ENCODE measurements around the gene COL12A1. TPM values are rescaled to one million over a fixed set of nuclear protein-coding genes. Genes with fewer than 3 reads are reported as not detected.

The COL12A1 gene
- total and polyA plus RNA-seq, 2 donors (not counting 1 experiment from before 2014, with no cell fraction given), result not detected

DNA sequence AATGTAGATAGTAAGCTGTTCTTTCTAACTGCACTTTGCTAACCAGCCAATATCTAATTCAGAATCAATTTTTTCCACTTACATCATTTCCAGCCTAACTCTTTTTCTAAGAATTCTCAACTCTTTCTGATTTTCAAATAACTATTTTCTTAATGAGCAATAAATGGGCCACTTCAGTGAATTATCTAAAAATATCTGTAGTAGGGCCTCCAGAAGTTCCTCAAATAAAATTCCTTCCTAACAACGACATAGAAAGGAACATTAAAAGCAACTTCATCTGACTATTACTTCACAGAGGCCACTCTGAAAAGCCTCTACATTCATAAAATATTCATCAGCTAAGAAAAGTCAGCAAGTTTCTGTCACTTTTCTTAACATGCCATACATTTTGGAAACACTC is 4.8 kb downstream of the COL12A1 start:
- DNase-seq (no peak), ATAC-seq (ENCODE audit: low read depth) (no peak)
- Histone ChIP-seq H3K79me2 (ENCODE audit: control insufficient read depth, insufficient read depth, low read length) (no peaks in the 10 kb centered on the region), H2AFZ (ENCODE audit: insufficient read depth, low read depth, low read length, poor library complexity, severe bottlenecking) (no peak overlapping the region), H3K27ac (ENCODE audit: low read length in 2 of 2) (no peak overlapping the region), H3K4me2 (replicated peaks; ENCODE audit: low read depth, low read length, poor library complexity, severe bottlenecking) (no peak overlapping the region), H3K27me3 (replicated peaks in 1 of 4; ENCODE audit: control extremely low read depth in 1 of 4, control insufficient read depth in 3 of 4, insufficient read depth in 4 of 4, low read length in 3 of 4) (peaks cover 0 to 48% (median 38%) of the 10 kb centered on the region in 4 experiments), H3K36me3 (replicated peaks in 1 of 2; ENCODE audit: control extremely low read depth in 1 of 2, control insufficient read depth in 1 of 2, extremely low read depth in 1 of 2, insufficient read depth in 2 of 2, low read length in 1 of 2) (no peaks in the 10 kb centered on the region), H3K4me3 (ENCODE audit: control extremely low read depth in 1 of 5, extremely low read depth in 1 of 5, insufficient read depth in 1 of 5, low read depth in 2 of 5, low read length in 4 of 5) (no peak overlapping the region), H3K9ac (ENCODE audit: low read length) (no peak overlapping the region), H3K9me3 (ENCODE audit: control extremely low read depth in 1 of 3, control insufficient read depth in 2 of 3, insufficient read depth in 1 of 3, low read length in 2 of 3) (peaks cover 0 to 21% (median 0%) of the 10 kb centered on the region in 3 donors), H3K4me1 (ENCODE audit: control insufficient read depth in 2 of 2, insufficient read depth in 2 of 2, low read length in 2 of 2) (peaks cover 28 to 33% of the 10 kb centered on the region in 2 donors), H4K20me1 (ENCODE audit: control insufficient read depth, insufficient read depth, low read length, poor library complexity, severe bottlenecking) (no peaks in the 10 kb centered on the region)
- H3K27ac Mint-ChIP-seq, result no peak overlapping the region
- intact Hi-C loops (cut with micrococcal nuclease), result no loop called here
- 11% methylated on average over 1 of the region's 1 CpG for WGBS (ENCODE audit: insufficient coverage)
- H3K4me3 Mint-ChIP-seq, result no peak overlapping the region
- H3K27me3 Mint-ChIP-seq, result peaks cover 69% of the 10 kb centered on the region
- POLR2A ChIA-PET, result no interaction called here
- H3K9me3 Mint-ChIP-seq (ENCODE audit: insufficient read depth), result no peaks in the 10 kb centered on the region
- H3K4me1 Mint-ChIP-seq, result peaks cover 32% of the 10 kb centered on the region
- TF ChIP-seq CTCF (IDR thresholded peaks at IDR 0.05), result no peak
- no peak for TF ChIP-seq EZH2 (IDR thresholded peaks at IDR 0.05; ENCODE audit: borderline replicate concordance, insufficient read depth, low read depth, low read length, poor library complexity, severe bottlenecking)
- CTCF ChIA-PET, result interaction anchor here (0.6 to 3.1 kb wide), 3 partner anchors 8 to 246 kb away, joined by 3 to 12 read pairs (median 7); no protein-coding TSS in a partner anchor

GRCh38 chr6:75199889-75200288 is 6.0 kb downstream of the COL12A1 start:
- Mint-ChIP-seq H3K27ac (no peak overlapping the region), H3K4me1 (peaks cover 21% of the 10 kb centered on the region), H3K27me3 (peaks cover 63% of the 10 kb centered on the region), H3K4me3 (no peak overlapping the region), H3K9me3 (ENCODE audit: insufficient read depth) (no peaks in the 10 kb centered on the region)
- peaks cover 0 to 38% (median 30%) of the 10 kb centered on the region in 4 experiments for H3K27me3 ChIP-seq (replicated peaks in 1 of 4; ENCODE audit: control extremely low read depth in 1 of 4, control insufficient read depth in 3 of 4, insufficient read depth in 4 of 4, low read length in 3 of 4)
- intact Hi-C loops (cut with micrococcal nuclease), result no loop called here
- no peak overlapping the region for H3K9ac ChIP-seq (ENCODE audit: low read length)
- 100% methylated on average over 2 of the region's 3 CpGs for WGBS (ENCODE audit: insufficient coverage)
- no peak overlapping the region for H3K4me3 ChIP-seq (ENCODE audit: control extremely low read depth in 1 of 5, extremely low read depth in 1 of 5, insufficient read depth in 1 of 5, low read depth in 2 of 5, low read length in 4 of 5)
- H4K20me1 ChIP-seq (ENCODE audit: control insufficient read depth, insufficient read depth, low read length, poor library complexity, severe bottlenecking), result no peaks in the 10 kb centered on the region
- no peak for ATAC-seq (ENCODE audit: low read depth)
- H2AFZ ChIP-seq (ENCODE audit: insufficient read depth, low read depth, low read length, poor library complexity, severe bottlenecking), result no peak overlapping the region
- no peak for TF ChIP-seq CTCF (IDR thresholded peaks at IDR 0.05)
- no peak for TF ChIP-seq EZH2 (IDR thresholded peaks at IDR 0.05; ENCODE audit: borderline replicate concordance, insufficient read depth, low read depth, low read length, poor library complexity, severe bottlenecking)
- no peak overlapping the region for H3K4me2 ChIP-seq (replicated peaks; ENCODE audit: low read depth, low read length, poor library complexity, severe bottlenecking)
- ChIA-PET POLR2A (no interaction called here), CTCF (interaction anchor here (2.9 to 3.1 kb wide), 2 partner anchors 9 to 11 kb away, joined by 12 to 16 read pairs; no protein-coding TSS in a partner anchor)
- H3K36me3 ChIP-seq (replicated peaks in 1 of 2; ENCODE audit: control extremely low read depth in 1 of 2, control insufficient read depth in 1 of 2, extremely low read depth in 1 of 2, insufficient read depth in 2 of 2, low read length in 1 of 2), result no peaks in the 10 kb centered on the region
- H3K79me2 ChIP-seq (ENCODE audit: control insufficient read depth, insufficient read depth, low read length), result no peaks in the 10 kb centered on the region
- H3K9me3 ChIP-seq (ENCODE audit: control extremely low read depth in 1 of 3, control insufficient read depth in 2 of 3, insufficient read depth in 1 of 3, low read length in 2 of 3), result peaks cover 0 to 10% (median 0%) of the 10 kb centered on the region in 3 donors
- no peak for DNase-seq
- H3K4me1 ChIP-seq (ENCODE audit: control insufficient read depth in 2 of 2, insufficient read depth in 2 of 2, low read length in 2 of 2), result peaks cover 17 to 22% of the 10 kb centered on the region in 2 donors
- H3K27ac ChIP-seq (ENCODE audit: low read length in 2 of 2), result no peak overlapping the region

Data from B cell (primary cell).